ENCODE data around the gene ATP11A. TPM values are rescaled to one million over a fixed set of nuclear protein-coding genes. Genes with fewer than 3 reads are reported as not detected.
"Not testable (repeated sequence)": the region's sequence is repeated elsewhere in the genome, so short reads cannot be mapped to it uniquely, and the experiment has no call there.

Gene ATP11A
- total RNA-seq, 1 donor from 2014 or later: 102 TPM

DNA sequence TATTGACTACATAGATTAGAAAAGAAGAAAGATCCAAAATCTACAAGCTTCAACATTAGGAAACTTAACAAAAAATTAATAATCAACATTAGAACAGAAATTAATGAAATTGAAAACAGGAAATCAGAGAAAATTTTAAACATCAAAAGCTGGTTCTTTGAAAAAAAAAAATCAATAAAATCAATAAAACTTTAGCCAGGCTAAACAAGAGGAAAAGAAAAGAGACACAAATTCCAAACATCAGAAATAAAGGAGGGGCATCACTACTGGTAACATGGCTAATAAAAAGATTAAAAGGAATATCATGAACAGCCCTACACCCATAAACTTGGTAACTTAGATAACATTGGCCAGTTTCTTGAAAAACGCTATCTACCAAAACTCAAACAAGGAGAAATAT is 110.2 kb downstream of the ATP11A start:
- intact Hi-C loops (cut with micrococcal nuclease): no loop called here
- ATAC-seq (no peak), DNase-seq (no peak)

DNA sequence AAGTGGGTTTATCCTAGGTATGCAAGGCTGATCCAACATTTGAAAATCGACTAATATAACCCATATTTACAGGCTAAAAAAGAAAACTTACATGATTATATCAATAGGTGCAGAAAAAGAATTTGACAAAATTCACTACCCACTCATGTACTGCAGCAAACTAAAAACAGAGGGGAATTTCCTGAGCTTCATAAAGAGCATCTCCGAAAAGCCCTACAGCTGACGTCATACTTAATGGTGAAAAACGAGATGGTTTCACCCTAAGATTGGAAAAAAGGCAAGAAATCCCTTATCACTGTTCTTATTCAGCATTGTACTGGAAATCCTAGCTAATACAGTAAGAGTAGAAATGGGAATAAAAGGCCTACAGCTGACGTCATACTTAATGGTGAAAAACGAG is 111.0 kb downstream of the ATP11A start:
- ATAC-seq; DNase-seq; intact Hi-C loops (cut with micrococcal nuclease): not testable (repeated sequence)

DNA sequence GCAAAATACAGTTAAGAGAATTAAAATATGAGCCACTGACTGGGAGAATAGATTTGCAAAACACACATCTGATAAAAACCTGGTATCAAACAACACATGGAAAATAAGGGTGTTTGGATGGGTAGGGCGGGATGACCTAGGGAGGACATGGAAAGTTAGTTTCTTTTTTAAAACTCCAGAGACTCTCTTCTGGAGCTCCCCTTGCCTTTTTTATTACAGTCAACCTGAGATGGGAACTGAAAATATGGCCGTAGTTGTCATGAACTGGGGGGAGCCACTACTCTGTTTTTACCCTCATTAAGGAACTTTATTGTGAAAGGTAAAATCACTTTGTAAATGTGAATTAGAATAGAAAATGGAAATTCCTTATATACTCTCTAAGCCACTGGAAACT is 113.0 kb downstream of the ATP11A start:
- no peak for DNase-seq
- intact Hi-C loops (cut with micrococcal nuclease): no loop called here
- ATAC-seq: no peak

DNA sequence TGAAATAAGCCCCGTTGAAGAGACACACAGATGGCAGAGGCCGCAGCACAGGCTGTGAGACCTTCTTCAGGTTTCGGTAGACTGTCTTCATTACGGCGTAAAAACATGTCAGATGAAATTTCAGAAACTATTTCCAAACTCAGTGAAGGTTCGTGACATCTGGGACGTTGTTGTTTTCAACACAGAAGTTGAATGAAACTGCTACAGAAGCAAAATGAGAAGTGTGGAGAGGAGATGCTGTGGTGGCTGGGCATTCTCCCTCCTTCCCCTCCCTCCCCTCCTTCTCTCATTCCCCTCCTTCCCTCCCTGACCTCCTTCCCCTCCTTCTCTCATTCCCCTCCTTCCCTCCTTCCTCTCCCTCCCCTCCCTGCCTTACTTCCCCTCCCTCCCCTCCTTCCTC is 113.6 kb downstream of the ATP11A start:
- ATAC-seq (no peak), DNase-seq (no peak)
- intact Hi-C loops (cut with micrococcal nuclease): no loop called here

DNA sequence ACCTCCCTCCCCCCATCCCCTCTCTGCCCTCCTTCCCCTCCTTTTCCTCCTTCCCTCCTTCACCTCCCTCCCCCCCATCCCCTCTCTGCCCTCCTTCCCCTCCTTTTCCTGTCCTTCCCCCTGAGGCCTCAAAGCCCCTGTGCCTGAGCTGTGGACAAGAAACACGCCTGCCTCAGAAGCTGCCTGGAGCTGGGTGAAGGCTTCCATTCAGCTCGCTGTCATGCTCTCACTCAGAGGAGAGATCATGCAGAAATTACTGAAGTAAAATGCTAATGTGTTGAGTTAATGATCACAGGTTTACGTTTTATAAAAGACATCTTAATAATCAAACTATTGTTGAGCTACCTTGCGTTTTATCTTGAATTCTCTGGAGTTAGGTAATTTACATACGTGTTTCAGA is 114.5 kb downstream of the ATP11A start:
- ATAC-seq (no peak), DNase-seq (no peak)
- intact Hi-C loops (cut with micrococcal nuclease): no loop called here

DNA sequence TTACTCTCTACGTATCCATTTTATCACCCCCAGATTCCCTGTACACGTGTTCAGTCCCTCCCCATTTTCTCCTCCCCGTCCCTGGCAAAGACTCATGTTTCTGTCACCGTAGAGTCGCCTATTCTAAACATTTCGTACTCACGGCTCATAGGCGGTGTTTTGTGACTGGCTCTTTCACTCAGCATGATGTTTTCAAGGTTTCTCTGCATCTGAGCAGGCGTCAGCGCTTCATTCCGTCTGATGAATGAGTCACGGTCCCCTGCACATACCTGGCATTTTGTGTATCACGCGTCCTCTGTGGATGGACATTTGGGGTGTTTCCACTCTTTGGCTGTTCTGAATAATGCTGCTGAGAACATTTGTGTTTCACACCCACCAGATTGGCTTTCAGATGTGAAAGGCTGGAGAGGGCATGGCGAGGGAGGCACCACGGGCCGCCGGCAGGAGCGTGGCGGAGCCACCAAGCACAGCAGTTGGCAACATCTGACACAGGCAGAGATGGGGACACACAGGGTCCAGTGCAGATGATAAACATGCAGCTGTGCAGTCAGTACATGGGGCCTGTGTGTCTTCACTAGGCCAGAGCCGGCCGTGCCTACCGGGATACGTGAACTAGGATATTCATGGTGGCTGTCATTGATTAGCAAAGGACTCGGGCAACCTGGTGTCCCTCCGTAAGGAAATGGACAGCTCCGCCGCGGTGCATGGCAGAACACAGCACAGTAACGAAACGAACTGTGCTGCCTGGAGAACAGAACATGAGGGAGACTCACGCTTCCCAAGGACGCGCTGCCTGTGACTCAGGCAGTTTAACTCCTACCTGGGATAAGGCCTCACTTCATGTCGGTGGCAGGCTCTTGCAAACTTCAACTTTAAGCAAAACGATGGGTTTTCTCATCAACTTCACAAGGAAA is 117.2 kb downstream of the ATP11A start:
- intact Hi-C loops (cut with micrococcal nuclease): no loop called here
- DNase-seq (no peak), ATAC-seq (no peak)

DNA sequence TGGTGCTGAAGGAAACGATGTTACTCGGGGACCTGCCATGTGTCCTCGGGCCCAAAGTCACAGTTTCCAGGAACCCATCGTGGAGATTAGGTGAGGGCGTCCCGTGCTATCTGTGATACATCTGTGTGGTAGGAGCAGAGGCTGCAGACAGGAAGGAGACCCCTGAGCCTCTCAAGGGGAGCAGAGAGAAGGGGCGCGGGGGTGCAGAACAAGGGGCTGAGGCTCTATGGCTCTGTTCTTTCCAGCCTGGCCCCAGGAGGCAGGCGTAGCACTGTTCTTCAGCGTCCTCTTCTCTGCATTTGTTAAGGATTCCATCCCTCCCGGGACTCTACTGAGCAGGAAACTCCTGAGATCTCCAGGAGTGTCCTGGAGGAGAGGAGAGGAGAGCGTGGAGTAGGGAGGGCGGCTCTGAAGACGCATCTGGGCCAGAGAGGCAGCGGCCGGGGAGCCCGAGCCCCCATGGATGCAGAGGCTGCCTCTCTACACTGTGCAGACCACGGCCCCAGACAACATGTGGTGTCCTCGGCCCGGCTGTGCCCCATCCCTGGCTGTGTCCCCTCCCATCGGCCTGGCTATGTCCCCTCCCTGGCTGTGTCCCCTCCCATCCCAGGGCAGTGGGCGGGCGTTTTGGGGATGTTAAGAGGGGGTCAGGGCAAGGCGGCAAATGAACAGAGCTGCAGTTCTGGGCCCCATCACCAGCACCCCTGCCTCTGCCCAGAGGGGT is 118.0 kb downstream of the ATP11A start:
- DNase-seq (no peak), ATAC-seq (peak; percentile 26)
- intact Hi-C loops (cut with micrococcal nuclease): no loop called here

DNA sequence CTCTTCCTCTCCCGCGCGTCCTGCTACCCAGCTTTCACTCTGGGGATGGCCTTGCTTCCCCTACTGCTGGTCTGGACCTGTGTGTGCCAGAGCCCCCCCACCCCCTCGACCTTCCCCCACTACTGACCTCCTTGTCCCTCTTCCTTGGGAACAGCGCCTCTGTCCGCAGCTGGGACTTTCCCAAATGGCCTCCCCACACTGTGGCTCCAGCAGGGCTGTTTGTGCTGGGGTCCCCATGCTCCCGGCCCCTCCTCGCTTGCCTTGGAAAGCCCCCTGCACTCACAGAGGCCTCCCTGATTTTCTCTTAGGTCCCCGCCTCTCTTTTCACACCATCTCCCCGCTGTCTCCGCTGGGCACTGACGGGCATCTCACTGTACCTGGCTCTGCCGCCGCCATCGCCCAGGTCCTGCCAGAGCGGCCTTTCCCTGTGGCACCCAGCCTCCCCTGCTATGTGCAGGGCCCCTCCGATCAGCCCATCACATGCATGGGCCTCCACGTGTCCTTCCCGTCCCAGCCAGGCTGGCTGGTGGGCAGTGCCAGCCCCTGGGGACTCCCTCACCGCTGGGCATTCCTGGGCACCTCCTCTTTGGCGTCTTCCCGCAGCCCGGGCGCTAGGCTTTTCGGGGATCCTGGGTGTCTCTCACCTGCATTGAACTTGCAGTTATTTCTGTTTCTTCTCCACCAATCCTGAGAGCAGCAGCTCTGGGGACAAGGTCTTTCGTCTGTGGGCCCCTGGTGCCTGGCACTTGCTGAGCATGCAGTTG is 118.7 kb downstream of the ATP11A start:
- ATAC-seq: no peak
- no peak for DNase-seq
- intact Hi-C loops (cut with micrococcal nuclease): no loop called here

DNA sequence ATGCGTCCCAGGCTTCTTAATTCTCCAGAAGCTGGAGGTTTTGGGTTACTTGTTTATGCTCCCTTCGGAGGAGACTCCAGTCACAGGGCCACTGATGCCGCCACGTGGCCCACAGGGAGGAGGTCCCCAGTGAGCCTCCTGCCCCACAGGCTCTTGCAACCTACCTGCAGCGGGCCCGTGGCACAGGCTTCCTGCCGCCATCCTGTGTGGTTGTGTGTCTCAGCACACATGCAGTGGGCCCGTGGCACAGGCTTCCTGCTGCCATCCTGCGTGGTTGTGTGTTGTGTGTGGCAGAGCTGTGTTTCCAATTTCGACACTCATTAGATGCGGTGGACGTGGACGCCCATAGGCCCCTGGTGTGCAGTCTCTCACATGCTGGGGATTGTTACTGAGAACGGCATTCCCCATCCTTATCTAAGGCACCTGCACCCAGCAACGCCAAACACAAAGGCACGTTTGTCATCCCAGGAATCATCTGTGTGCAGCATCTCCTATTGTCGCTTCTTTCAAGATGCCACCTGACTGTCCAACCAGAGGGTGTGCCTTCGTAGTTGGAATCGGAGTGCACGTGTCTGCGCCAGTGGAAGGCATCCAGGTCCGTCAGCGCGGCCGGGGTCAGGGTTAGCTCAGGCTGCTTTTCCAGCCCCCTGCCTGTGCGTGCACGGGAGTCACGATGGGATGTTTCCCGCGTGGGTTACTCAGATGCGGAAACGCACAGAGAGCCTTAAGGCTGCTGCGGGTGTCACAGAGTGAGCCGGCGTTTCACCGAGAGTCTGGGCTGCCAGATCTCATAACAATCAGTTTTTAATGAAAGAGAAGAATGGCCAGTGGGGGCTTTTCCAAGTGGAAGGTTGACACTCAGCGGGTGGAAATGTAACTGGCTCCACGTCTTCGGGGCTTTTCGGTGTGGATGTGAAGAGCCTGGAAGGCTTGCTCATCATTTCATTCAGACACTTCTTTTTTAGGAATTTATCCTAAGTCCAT is 119.8 kb downstream of the ATP11A start:
- intact Hi-C loops (cut with micrococcal nuclease): no loop called here
- ATAC-seq: no peak
- no peak for DNase-seq

DNA sequence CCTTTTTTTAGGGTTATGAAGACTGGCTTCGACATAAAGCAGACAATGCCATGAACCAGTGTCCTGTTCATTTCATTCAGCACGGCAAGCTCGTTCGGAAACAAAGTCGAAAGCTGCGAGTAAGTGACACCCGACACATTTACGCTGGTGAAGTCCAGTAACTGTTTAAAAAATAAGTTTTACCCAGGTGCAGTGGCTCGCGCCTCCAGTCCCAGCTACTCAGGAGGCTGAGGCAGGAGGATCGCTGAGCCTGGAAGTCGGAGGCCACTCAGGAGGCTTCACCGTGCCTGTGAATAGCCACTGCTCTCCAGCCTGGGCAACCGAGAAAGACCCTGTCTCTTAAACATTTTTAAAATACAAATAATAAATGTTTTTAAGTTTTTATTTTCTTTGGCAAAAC is 120.8 kb downstream of the ATP11A start:
- DNase-seq (no peak), ATAC-seq (no peak)
- intact Hi-C loops (cut with micrococcal nuclease): no loop called here

DNA sequence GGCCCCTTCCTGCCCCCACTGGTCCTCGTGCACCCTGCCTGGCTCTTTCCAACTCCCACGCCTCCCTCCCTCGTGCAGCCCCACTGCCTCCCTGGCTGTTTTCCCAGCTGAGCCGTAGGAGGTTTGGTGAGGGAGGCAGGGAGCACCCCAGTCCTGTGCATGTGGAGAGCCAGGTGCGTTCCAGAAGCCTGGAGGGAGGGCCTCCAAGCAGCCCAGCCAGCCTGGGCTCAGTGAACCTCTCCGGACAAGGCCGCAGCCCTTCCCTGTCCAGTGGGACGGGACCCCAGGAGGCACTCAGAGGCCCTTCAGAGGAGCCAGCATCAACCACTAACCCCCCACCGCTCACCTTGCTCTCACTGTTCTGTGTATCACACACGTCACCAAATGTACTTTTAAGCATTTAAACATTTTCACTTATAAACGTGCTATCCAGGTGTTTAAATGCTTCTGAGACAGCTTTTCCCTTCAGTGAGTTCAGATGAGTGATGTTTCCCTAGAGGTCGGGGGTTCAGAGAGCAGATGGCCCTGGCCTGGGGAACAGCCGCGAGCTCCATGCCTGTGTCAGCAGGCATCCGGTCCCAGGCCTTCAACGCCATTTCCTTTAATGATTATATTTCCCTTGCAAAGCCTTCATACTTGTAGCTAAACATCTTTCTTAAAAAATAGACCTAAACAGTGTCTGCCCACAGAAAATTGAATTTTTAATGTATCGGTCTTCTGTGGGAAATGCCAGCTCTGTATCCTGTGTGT is 122.6 kb downstream of the ATP11A start:
- DNase-seq: no peak
- intact Hi-C loops (cut with micrococcal nuclease): no loop called here
- ATAC-seq: peak; percentile 26

DNA sequence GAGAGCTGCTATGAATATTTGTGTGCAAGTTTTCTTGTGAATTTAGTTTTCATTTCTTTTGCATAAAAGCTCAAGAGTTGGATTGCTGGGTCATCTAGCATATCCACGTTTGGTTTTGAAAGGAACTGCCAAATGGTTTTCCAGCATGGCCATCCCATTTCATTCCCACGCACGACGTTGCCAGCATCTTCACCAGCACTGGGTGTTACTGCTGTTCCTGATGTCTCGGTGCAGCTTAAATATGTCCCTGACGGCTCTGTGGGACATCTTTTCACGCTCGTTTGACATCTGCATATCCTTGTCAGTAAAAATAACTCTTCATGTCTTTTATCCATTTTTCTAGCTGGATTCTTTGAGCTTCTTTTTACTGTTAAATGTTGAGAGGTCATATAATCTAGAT is 123.7 kb downstream of the ATP11A start:
- ATAC-seq (no peak), DNase-seq (no peak)
- intact Hi-C loops (cut with micrococcal nuclease): no loop called here

DNA sequence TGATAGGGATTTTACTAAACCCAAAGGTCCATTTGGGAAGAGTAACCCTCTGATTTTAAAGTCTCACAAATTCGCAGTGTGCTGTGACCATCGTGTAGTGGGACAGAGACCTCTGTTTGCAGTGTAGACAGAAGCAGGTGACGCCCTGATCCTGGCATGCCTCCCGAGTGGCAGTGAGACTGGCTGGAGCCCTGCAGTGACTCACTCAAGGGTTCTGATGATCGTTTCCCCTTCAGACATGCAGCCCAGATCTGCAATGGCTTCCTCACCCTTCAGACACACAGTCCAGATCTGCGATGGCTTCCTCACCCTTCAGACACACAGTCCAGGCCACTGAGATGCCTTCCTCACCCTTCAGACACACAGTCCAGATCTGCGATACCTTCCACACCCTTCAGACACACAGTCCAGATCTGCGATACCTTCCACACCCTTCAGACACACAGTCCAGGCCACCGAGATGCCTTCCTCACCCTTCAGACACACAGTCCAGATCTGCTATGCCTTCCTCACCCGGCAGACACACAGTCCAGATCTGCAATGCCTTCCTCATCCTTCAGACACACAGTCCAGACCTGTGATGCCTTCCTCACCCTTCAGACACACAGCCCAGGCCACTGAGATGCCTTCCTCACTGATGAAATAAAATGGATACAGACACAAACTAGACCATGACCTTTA is 125.2 kb downstream of the ATP11A start:
- peak; percentile 65 for DNase-seq
- intact Hi-C loops (cut with micrococcal nuclease): no loop called here

DNA sequence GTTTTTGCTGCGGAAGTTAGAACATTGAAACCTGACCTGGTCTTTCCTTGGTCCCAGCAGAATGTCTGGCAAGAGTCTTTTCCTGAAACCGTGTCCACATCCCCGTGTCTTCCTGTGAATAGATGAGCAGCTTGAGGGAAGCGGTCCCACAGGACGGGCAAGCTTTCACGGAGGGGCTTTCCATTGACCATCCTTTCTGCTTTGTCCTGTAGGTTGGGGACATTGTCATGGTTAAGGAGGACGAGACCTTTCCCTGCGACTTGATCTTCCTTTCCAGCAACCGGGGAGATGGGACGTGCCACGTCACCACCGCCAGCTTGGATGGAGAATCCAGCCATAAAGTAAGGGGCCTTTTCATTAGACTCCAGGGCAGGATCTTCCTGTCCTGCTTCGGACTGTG is 126.0 kb downstream of the ATP11A start:
- no peak for ATAC-seq
- no peak for DNase-seq
- intact Hi-C loops (cut with micrococcal nuclease): no loop called here

More for the DNA sequence above, 125.2 kb downstream of the ATP11A start:
- ATAC-seq: peak; percentile 86

DNA sequence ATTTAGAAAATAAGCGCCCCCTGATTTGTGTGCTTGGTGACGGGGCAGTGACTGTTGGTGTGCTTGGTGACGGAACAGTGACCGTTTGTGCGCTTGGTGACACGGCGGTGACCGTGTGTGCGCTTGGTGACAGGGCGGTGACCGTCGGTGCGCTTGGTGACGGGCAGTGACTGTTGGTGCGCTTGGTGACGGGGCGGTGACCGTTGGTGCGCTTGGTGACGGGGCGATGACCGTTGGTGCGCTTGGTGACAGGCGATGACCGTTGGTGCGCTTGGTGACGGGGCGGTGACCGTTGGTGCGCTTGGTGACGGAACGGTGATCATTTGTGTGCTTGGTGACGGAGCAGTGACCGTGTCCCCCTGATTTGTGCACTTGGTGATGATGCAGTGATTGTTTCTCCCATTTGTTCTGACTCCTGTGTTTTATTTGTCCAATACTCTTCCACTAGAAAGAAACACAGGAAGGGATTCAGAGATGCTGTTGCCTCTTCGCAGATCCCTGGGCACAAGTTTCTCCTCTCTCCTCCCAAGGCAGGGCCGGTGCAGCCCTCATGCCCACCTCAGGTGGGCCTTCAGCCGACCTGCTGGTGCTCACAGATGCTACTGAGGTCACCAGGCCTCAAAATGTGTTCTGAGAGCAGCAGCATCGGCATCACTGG is 128.3 kb downstream of the ATP11A start:
- DNase-seq: no peak
- intact Hi-C loops (cut with micrococcal nuclease): no loop called here
- no peak for ATAC-seq

DNA sequence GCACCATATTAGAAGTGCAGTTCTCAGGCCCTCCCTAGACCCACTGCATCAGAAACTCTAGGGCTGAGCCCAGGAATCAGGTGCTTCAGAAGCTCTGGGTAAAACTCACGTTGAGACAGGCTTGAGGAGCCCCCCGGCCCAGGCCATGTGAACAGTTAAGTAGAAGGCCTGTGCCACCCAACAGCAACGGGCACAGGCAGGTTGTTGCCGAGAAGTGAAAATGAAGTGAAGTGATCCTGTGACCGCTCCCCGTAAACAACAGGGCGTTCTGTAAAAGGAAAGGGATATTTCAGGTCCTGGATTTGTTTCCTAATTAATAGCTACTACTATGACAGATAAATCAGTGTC is 128.8 kb downstream of the ATP11A start:
- ATAC-seq (no peak), DNase-seq (no peak)
- intact Hi-C loops (cut with micrococcal nuclease): no loop called here

DNA sequence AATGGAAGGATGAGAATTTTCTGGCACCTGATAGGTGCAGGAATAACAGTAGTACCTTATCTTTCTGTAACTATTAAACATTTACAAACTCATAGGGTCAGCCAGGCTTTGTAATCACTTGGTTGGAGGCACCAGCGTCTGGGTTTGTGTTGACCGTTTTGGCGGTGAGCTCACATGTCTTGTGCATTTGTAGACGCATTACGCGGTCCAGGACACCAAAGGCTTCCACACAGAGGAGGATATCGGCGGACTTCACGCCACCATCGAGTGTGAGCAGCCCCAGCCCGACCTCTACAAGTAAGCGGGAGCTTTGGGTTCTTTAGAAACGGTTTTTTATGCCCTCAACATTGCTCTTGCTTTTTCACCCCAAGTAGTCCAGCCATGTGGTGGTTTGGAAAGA is 129.3 kb downstream of the ATP11A start:
- no peak for ATAC-seq
- intact Hi-C loops (cut with micrococcal nuclease): no loop called here
- no peak for DNase-seq

Measured in left ventricle myocardium superior (tissue), 1 donor.